Kasumi-1 (cell line): ENCODE measurements around the gene LRRK2.
"Not testable (repeated sequence)": the region's sequence is repeated elsewhere in the genome, so short reads cannot be mapped to it uniquely, and the experiment has no call there.

ENCODE experiments used
- DNase-seq, 2 experiments: peaks; one replicate each; lab custom pipeline; 2025; lab: John Stamatoyannopoulos, UW

Gene LRRK2

DNA sequence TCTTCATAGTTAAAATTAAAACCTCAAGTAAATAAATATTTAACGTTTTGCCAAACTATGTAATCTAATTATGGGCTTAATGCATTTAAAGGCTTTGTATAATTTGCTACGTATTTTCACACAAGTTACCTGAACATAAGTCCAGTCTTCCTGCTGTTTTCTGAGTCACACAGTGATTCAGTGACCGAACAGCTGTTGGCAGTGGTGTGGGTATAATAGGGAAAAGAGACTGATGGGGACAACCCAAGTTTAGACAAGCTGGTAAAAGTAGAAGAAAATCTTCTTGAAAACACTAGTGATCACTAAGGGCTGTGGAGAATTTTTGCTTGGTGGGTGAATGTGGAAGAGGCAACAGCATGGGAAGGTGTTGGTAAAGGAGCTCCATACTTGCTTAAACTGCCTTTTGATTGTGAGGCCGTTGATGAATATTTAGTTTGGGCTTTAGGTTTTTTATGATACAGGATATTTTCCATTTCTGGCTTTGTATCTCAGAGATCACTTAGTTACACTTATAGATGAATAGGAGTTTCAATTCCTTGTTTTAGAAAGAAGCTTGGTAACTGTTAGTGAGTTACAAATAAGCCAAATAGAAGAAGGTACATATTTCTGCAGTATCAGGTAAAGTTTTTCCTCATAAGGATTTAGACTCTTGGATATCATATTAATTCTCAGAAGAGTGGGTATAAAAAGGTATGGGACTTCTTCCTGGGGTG lies 23.9 kb downstream of the LRRK2 start:
- DNase-seq, result no peak

DNA sequence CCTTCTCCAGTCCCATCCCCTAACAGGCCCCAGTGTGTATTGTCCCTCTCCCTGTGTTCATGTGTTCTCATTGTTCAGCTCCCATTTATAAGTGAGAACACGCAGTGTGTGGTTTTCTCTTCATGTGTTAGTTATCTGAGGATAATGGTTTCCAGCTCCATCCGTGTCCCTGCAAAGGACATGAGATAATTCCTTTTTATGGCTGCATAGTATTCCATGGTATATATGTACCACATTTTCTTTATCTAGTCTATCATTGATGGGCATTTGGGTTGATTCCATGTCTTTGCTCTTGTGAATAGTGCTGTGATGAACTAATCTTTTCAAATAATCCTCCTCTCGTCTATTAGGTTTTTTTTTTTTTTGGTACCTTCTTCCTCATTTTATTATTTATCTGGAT lies 25.9 kb downstream of the LRRK2 start:
- not testable (repeated sequence) for DNase-seq

DNA sequence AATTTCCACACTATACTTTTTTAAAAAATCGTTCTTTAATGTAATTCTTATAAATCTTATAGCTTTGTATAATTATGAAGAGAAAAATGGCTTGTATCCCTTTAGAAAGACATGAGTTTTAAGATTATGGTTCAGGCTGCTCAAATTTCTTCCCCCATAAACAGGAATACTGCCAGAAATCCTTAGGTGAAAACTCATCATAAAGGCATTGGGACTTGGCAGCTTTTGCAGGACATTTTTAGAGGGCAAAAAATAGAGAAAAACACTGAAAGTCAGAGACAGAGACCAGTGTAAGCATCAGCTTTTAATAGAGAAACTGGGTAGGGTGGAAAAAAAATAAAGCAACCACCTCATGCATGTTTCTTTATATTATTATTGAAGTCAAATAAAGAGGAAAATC lies 29.1 kb downstream of the LRRK2 start:
- DNase-seq, result no peak

DNA sequence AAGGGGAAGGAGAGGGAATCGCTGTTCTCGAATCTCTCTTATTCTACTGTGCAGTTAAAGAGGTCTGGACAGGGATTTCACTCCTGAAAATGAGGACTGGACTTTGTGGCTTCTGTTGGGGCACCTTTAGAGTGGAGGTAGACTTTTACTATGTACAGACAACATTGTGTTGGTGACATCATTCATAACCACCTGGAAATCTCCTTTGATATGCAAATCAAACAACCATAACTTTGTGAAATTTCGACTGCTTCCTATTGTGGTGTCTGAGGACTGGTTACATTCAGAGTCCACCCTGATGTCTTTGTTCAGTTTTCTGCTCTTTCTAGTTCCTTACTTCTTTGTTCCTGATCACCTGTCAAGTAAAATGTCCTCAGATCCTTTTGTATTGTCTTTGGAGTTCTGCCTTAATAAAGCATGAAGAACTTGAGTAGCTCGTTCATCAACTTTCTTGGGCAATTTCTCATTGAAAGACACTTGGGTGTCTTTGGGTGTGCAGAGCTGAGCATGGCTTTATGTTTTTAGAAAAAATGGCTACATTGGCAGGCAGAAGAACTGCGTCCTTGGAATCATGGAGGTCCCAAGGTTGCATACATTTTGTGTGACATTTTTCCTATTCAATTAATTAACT lies 29.8 kb downstream of the LRRK2 start:
- no peak for DNase-seq

DNA sequence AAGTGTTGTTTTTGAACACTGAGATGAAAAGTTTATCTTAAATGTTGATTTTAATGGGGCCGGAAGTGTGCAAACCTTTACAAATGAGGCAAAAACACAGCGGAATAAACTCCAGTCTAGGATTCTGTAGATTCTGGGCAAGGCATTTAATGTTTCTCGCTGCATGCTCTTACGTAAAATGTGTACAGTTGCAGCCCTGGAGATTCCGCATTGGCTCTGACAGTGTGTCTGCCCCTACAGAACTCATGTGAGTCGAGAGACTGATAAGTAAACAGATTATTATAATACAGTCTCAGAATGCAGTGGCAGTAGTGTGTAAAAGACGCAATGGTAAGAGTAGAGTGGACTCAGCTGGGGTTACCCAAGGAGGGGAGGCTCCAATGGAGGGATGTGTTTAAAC lies 33.6 kb downstream of the LRRK2 start:
- no peak for DNase-seq

DNA sequence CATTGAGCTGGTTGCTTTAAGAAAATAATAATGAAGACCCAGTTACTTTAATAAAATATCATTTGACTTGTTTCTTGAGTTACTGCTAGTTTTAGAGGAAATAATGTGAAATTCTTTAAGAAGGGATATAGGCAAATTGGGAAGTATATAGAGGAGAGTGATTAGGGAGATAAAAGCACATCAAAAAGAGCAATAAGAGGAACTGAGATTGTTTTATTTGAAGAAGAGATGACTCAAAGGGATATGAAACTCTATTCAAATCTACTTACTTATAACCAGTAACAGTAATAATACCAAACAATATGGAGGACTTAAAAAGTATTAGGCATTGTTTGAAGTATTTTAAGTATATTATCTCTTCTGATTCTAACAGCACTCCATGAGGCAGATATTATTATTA lies 37.1 kb downstream of the LRRK2 start:
- no peak for DNase-seq

DNA sequence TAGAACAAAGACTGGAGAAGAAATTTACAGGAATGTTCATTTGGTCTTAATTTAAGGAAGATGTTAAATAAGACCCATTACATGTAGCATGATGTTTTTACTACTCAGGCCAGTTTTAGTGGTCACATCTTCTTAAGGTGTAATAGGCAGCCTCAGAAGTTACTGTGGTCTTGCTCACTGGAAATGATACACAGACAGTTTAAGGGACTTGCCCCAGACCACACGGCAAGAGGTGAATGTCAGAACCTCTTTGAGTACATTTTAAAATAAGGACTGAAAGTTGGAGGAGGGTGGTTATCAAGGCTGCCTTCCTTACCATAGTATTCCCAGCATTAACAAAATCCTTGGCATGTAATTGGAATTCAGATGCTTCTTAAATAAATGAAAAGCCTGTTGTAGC lies 37.9 kb downstream of the LRRK2 start:
- no peak for DNase-seq

DNA sequence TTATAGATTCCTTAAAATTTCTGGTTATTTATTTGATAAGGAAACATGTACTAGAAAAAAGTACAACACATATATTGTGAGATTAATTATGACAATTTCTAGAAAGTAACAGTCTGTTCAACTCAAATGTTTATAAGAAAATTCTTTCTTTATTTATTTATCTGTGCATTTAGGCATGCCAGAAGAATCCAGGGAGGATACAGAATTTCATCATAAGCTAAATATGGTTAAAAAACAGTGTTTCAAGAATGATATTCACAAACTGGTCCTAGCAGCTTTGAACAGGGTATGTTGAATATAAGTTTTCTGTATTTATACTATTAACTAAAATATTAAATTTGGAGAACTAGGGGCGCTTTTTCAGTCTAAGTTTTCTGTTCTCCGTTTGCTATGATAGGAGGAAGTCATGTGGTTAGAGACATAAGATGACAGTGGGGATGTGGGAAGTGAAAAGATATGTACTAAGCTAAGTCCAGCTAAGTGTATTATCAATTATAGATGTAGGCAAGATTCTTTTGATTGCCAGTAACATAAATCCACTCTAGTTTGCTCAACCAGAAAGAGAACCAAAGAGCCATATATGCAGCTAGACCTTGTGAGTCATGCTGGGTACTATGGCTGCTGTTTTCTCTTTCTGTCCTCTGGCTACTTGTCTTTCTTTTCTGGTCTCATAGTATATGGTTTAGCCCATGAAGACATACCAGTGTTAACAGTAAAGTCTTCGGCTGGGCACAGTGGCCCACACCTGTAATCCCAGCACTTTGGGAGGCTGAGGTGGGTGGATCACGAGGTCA lies 39.0 kb downstream of the LRRK2 start:
- DNase-seq, result peak; percentile 18 to 32

DNA sequence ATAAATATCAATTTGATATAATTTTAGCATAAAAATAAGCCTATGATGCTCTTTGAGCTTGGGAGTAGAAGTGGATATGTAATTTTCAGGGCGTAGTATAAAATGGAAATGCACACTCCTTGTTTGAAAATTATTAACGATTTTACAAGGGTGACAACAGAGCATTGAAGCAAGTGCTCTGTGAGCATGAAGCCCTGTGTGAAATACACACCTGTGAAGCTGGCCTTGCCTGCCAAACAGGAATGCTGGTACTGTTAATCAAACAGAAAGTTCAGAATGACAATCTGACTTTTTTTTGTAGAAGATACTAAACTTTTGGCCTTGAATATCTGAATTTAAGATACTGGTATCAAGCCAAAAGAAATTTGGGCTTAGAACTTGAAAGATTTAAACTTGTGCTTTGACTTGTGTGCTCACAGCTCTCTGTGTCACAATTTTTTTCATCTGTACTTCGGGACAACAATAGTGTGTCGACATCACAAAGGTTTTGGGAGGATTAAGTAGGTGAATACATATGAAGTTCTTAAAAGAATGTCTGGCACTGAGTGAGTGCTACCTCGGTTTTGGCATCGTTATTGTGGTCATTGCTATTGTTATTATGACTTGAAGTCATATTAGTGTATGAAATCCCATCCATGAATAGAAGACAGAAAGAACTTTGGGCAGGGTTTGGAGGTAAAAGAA lies 47.3 kb downstream of the LRRK2 start:
- no peak for DNase-seq

DNA sequence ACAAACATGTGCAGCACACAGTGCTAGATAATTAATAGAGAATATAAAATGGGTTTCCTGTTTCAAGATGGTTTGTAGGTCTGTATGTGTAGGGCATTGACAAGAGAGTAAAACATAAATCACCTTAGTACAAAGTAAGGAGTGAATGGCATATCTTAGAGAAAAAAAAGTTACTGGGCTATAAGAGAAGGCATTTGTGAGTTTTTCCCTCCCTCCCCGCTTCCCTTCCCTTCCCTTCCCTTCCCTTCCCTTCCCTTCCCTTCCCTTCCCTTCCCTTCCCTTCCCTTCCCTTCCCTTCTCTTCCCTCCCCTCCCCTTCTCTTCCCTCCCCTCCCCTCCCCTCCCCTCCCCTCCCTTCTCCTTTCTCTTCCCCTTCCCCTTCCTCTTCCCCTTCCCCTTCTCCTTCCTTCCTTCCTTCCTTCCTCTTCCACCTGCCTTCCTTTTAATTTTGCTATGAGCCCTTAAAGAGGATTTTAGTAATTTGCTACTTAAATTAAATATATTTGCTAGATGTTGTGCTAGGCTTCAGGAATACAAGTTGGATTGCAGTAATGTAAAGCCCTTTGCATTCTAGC lies 57.1 kb downstream of the LRRK2 start:
- DNase-seq, result no peak

DNA sequence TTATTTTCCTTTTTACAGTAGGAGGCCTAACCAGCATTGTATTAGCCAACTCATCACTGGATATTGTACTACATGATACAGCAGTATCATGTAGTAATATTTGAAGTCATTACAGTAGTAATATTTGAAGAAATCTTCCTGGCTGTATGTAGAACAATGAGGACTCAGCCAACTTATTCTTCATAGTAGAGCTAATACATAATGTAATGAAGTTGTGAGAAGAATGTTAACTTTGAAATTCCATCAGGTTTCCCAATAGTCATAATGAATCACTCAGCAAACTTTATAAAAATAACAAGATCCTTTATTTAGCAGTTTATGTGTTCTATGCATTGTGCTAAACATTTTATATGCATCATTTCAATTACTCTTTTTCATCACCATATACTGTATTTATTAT lies 61.8 kb downstream of the LRRK2 start:
- no peak for DNase-seq

DNA sequence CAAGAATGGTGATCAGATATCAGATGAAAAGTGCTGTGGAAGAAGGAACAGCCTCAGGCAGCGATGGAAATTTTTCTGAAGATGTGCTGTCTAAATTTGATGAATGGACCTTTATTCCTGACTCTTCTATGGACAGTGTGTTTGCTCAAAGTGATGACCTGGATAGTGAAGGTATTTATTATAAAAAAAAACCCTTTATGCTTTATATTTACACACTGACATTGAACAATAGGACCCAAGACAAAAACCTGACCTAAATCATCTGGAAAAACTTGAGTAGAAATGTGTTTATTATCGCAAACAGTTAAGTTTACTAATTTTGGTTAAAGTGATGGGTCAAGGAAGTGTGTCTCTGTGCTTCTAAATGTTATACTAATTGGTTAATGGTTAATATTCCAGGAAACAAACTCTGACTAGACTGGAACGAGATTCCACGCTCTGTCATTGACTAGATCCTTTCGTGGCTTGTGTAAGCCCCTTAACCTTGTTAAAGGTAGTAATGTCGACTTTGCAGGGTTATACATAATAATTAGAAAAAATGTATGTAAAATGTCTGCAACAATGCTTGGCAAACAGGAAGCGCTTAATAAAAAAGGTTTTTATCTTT lies 62.7 kb downstream of the LRRK2 start:
- no peak for DNase-seq

DNA sequence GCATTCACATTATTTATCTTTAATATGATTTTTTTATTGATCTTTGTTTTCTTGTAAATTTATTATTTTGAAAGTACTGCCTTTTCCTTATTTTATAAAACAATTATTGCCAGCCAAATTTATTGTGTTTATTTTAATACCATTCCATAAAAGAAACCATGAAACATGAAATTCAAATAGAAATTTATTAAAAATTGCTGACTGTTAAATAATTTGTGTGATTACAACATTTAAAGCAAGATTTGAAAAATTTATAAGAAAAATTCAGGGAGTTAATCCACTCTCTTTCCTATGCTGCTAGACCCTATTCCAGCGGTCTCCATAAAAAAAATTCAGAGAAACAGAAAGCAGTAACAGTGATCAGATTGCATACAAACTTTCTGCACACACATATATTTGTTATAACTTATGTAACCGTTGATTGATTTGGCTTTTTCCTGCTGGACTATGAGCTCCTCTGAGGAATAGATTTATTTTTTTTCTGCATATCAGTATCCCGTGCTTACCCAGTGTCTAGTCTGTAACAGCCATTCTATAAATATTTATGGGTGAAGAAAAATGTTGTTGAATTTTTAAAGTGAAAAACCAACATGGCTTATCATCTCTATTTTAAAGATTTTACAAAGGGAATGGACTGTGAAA lies 68.1 kb downstream of the LRRK2 start:
- DNase-seq, result no peak

DNA sequence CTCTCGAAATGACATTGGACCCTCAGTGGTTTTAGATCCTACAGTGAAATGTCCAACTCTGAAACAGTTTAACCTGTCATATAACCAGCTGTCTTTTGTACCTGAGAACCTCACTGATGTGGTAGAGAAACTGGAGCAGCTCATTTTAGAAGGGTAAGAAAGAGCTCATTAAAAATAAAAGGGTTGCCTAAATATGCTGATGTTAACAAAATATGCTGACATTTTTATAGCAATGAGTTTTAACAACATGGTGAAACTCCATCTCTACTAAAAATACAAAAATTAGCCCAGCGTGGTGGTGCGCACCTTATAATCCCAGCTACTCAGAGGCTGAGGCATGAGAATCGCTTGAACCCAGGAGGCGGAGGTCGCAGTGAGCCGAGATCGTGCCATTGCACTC lies 73.5 kb downstream of the LRRK2 start:
- DNase-seq, result no peak

DNA sequence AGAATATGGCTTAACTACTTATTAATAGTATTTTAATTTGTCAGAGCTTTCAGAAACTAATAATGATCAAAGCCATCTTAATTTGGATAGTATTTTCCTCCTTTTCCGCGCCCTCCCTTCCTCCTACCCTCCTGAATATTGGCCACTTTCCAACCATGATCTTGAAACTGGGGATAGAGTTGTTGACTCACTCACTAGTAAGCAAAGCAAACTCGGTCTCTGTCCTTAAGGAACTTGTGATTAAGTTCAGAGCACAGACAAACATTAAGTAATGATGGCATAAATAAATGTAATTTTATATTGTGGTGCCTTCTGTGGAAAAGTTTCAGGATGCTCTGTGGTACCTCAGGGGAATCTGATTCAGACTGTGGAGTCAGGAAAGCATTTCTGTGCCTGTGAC lies 75.7 kb downstream of the LRRK2 start:
- no peak for DNase-seq

DNA sequence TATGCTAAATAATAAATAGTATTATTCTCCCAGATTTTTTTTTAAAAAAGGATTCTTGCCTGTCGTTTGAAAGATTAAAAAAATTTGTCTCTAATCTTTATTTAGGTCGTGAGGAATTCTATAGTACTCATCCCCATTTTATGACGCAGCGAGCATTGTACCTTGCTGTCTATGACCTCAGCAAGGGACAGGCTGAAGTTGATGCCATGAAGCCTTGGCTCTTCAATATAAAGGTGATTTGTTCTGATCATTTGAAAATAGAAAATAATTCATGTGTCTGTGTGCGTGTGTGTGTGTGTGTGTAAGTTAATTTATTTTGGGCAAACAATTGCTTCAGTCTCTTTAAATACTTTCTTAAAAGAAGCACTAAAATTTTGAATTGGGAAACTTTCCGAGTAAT lies 84.2 kb downstream of the LRRK2 start:
- no peak for DNase-seq

DNA sequence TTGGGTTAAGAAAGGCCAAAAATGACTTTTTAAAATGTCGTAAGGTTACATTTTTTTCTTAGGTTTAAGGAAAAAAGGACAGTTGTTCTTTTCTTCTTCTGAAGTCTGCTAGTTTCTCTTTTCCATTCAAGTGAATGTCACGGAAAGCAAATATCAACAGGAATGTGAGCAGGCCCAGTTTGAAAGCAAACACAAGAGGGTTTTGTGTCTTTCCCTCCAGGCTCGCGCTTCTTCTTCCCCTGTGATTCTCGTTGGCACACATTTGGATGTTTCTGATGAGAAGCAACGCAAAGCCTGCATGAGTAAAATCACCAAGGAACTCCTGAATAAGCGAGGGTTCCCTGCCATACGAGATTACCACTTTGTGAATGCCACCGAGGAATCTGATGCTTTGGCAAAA lies 85.4 kb downstream of the LRRK2 start:
- DNase-seq, result no peak

DNA sequence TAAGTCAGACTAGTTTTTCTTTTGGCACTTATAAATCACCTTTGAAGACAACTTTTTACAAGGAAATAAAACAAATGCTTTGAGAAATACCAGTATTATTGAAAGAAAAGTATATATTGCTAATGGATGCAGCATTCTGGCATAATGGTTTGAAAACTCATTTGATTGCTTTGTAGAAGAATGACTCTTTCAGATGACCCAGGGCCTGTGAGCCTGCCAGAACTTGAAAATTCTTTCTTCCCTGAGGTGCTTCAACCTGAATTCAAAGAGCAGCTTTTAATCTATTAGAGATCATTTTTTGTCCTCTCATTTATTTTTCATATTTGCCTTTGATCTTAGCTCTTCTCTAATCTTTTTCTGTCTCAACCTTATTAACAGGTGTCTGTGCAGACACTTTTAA lies 87.4 kb downstream of the LRRK2 start:
- no peak for DNase-seq

DNA sequence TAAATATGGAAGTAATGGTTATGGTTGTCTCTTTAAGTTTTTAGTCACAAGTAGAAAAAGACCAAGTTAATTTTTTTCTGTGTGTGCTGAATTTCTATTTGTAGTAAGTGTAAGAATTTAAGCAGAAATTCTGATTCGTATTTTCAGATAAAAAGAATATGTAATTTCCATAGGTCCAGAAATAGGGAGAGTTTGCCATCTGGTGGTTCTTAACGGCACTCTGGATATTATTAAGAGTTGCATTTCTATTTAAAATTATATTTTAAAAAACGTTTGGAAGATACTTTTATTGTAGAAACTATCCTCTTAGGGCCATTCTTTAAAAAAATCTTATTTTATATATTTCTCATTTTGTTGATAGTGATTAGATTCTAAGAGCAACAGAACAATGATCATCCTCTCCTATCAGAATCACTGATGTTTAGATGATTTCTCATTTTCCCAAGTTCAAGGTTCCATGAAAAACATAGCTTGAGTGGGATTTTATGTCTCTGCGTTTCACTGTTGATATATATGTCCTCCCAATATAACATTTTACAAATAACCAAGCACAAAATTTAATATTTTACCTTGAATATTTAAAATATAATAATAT lies 88.3 kb downstream of the LRRK2 start:
- peak; percentile 25 to 45 for DNase-seq

DNA sequence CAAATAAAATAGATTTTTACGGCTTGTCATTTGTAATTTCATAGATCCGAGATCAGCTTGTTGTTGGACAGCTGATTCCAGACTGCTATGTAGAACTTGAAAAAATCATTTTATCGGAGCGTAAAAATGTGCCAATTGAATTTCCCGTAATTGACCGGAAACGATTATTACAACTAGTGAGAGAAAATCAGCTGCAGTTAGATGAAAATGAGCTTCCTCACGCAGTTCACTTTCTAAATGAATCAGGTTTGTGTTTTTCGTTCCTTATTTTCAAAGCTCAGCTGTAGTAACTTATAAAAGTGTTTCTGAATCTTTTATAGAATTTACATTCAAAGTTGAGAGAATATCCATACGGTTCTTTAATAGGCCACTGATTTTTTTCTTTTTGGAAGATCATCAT lies 89.1 kb downstream of the LRRK2 start:
- DNase-seq, result no peak

DNA sequence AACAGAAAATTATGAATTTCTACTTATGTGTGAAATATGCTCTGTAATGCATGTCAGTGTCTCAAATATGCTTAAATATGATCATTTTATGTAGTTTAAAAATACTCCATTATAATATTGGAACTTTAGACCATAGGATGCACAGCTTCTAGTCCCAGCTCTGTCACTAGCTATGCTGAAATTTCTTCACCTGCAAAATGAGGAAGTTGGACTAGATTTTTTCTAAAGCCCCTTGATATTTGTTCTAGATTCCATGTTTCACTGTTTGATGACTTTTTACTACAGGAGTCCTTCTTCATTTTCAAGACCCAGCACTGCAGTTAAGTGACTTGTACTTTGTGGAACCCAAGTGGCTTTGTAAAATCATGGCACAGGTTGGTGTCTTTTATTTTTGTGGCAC lies 90.1 kb downstream of the LRRK2 start:
- DNase-seq, result peak; percentile 2 to 23
